DMS 273 treated with DMSO at 0.1 percent for 48 hours (cell line): ENCODE measurements around the gene CROCC.
"Not testable (repeated sequence)": the region's sequence is repeated elsewhere in the genome, so short reads cannot be mapped to it uniquely, and the experiment has no call there.

Source experiments
- DNase-seq: peaks from one replicate; lab custom pipeline; 2025; lab: John Stamatoyannopoulos, UW

Gene CROCC

DNA sequence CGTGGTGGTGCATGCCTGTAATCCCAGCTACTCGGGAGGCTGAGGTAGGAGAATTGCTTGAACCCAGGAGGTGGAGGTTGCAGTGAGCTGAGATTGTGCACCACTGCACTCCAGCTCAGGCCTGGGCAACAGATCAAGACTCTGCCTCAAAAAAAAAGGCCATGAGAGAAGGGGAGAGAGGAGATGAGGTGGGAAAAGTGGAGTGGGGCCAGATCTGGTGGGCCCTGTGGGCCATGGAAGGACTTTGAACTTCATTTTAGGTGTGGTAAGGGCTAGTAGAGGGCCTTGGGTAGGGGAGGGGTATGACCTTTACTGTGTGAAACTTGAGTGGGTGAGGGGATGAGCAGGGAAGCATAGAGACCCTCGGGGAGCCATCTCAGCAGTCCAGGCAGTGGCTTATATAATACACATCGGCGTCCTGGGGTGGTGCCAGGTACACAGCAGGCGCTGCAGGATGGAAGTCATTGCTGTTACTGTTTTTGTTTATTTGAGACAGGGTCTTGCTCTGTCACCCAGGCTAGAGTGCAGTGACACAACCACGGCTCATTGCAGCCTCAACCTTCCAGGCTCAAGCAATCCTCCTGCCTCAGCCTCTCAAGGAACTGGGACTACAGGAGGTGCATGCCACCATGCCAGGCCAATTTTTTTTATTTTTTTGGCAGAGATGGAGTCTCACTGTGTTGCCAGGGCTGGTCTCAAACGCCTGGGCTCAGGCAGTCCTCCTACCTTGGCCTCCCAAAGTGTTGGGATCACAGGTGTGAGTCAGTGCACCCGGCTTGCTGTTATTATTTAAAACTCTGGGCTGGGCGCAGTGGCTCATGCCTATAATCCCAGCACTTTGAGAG, 5.5 kb upstream of the CROCC start:
- not testable (repeated sequence) for DNase-seq

DNA sequence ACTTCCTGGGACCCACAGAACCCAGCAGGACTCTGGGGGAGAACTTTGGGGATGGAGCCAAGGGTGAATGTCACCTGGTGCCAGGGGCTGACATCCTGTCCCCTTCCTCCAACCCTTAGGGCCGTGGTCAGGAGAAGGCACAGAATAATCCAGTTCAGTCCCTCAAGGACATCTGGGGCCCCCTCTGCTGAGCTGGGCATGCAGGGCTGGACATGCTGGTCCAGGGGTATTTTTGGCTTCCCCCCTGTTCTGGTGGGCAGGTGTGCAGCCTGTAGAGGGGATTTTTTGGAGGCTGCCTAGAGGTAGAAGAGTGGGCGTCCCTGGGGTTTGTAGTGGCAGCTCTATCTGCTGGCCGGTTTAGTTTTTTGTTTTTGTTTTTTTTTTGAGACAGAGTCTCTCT, 3.4 kb upstream of the CROCC start:
- DNase-seq, result no peak

DNA sequence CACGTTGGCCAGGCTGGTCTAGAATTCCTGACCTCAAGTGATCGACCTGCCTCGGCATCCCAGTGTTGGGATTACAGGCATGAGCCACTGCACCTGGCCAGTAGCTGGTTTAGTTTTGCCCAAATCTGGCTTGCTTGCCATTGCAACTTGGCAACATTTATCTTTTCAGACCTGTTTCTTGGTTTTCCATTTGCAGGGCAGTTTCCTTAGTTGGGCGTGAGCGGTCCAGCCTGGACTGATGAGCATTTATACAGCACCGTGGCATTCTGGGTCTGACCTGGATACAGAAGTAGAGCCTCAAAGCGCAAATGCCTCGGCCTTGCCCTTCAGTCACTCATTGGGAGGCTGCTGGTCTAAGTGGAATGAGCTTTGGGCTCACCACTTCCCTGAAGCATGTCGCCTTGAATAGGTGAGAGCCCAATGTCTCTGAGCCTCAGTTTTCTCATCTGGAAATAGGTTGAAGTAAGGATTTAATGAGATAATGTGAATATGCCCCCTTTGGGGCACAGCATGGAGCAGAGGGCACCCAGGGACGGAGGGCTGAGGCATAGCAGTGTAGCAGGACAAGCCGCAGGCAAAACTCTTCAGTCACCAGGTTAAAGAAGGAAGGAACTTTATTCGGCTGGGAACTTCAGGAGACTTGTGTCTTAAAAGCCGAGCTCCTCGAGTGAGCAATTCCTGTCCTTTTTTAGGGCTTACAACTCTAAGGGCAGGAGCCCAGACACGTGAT, 2.6 kb upstream of the CROCC start:
- not testable (repeated sequence) for DNase-seq

DNA sequence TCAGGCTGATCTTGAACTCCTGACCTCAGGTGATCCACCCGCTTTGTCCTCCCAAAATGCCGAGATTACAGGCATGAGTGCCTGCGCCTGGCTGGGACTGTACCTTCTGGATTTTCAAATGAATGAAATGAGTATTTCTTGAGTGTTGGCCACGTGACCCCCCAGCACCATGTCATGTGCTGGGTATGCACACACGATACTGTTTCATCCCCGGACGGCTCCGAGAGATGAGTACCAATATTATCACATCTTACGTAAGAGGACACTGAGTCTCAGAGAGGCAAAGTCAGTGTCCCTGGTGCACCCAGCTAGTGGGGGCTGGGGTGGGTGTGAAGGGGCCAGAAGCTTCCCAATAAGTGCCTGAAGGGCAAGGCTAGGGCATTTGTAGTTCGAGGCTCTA, 780 bp upstream of the CROCC start:
- no peak for DNase-seq

DNA sequence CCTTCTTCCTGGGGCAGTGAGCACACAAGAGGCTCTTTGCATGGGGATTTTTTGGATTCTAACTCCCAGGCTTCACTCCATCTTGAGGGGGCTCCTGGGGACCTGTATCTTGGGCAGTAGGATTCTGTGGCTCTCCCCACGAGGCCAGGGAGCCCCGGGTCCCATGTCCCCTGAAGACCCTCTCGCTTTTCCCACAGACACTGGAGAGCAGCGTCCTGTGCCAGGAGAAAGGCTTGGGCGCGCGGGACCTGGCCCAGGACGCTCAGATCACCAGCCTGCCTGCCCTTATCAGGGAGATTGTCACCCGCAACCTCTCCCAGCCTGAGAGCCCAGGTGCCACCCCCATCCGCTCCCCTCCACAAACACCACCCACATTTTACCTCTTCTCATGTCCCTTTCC, 735 bp downstream of the CROCC start:
- DNase-seq, result no peak

DNA sequence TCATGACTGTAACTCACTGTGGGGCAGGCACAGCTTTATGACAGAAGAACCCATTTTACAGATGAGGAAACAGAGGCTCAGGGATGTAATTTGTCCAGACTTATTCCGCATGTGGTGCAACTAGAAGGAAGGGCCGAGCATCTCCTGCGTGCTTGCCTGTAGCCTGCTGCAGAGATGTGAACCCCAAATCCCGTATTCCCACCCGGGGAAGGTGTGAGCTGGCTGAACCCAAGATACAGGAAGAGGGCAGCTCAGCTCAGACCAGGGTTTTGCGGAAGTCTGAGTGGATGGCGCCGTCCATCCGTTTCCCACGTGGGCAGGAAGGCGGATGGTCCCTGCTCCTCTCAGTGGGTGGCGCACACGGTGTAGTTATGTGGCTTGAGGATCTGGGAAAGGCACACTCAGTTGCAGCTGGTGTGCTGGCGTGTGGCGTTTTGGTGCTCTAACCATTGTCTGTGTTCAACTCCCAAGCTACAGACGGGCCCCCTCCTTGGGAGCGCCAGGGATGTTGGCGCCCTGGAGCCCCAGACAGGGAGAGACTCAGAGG, 1.2 kb downstream of the CROCC start:
- DNase-seq, result no peak

DNA sequence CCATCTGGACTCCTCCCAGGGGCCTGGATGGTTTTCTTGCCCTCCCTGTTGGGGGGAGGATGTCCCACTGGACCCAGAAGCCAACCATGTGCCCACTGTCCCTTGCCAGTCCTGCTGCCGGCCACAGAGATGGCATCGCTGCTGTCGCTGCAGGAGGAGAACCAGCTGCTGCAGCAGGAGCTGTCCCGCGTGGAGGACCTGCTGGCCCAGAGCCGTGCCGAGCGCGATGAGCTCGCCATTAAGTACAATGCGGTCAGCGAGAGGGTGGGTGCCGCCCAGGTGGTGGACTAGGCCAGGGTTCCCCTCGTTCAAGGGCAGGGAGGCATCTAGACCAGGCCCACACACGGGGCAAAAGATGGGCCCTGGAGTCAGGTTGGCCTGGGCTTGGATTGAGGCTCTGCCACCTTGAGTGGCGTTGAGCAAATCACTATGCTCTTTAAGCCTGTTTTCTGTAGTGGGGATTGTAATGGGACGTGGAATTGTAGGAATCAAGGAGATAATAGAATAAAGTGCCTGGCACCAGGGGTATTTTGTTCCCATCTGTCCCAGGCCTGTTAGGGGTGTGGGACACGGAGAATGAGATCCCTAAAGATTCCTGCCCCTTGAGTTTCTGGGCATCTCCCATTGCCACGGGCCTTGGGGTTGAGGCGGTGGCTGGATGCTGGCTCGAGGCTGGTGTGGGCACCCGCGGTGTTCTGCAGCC, 2.6 kb downstream of the CROCC start:
- DNase-seq, result no peak

DNA sequence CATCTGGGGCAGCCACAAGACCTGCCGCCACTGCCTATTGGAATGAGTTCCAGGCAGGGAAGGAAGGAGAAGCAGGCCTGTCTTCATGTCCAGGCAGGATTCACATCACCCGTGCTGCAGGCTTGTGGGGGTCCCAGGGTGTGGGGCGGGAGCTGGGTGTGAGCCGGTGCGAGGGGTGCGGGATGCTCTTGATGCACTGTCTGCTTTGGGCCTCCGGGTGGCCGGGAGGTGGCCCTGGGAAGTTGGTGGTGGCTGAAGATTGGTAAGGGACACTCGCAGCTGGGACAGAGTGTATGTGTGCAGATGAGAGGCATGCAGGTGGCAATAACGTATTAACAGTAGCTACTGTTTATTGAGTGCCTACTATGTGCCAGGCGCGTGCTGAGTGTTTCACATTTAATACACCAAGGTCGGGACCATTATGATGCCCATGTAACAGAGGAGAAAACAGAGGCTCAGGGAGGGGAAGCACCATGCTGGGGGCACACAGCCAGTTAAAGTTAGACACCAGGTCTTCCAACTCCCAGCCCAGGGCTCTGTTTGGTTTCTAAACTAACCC, 3.3 kb downstream of the CROCC start:
- DNase-seq, result no peak

DNA sequence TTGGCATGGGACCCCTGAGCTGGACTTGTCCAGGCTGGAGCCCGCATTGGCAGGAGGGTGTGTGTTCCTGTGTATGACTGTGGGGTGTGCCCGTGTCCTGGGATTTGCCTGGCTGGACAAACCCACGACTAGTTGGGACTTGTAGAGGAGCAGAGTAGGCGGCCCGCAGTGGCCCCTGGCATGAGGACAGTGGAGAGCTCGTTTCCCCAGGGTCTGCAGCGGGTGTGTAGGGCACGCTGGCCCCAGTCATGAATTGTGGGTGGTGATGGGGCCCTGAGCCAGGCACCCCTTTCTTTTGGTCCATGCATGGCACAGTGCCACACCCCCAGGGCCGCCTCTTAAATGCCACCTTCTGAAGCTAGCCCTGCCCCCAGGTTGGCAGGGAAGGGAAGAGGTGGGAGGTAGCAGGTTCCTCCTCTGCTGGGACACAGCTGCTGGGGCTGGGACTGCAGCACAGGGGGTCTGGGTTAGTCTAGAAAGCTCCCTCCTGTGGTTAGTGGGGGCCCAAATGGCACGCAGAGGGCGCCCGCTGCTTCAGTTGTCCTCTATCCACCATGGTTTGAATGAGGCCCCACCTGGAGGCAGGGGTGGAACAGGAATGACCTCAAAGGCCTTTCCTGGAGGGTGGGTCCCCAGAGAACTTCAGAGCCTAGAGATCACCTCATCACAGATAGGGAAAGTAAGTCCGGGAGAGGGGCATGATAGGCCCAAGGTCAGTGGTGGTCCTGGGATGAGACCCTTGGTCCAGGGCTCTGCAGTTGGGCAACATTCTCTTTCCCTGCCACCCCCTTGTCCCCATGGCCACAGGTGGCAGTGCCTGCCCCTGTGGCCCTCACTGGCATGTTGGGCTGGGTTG, 4.1 kb downstream of the CROCC start:
- DNase-seq, result no peak

DNA sequence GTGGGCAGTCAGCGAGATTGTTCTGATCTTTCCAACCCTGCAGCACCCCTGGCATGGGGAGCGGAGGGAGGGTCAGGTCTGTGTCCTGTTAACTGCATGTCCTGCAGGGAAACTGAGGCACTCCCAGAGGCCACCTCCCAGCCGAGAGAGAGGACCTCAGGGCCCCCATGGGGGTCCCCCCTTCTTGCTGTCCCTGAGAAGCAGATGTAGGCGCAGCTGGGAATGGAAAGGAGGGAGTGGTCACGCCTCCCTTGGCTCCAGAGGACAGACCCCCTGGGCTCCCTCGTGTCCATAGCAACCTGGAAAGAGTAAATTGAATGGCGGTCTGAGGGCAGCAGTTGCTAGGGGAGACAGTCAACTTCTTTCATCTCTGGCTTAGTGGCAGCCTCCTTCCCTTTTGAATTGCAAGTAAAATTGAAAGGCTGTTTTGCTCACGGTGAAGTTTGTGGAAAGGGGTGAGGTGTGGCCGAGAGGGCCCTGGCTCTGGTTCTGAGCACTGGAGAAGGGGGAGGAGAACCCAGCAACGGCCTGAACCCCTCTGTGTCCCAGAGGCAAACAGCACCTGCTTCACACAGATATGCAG, 4.9 kb downstream of the CROCC start:
- DNase-seq, result no peak

DNA sequence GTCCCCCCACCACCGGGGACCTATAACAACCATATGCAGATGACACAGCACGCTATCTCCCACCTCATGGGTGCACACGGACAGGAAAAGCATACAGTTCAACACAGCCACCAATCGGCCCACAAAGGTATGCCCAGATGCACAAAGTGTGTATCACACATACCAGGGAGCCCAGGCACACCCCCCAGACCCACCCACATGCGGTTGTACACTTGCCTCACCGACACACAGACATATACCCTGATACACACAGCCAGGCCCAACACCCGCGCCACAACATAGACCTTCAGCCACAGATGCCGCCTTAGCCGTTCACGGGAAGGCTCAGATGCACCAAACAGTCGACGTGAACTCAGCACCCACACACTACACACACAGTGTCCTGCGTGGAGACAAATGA, 5.5 kb downstream of the CROCC start:
- DNase-seq, result no peak

DNA sequence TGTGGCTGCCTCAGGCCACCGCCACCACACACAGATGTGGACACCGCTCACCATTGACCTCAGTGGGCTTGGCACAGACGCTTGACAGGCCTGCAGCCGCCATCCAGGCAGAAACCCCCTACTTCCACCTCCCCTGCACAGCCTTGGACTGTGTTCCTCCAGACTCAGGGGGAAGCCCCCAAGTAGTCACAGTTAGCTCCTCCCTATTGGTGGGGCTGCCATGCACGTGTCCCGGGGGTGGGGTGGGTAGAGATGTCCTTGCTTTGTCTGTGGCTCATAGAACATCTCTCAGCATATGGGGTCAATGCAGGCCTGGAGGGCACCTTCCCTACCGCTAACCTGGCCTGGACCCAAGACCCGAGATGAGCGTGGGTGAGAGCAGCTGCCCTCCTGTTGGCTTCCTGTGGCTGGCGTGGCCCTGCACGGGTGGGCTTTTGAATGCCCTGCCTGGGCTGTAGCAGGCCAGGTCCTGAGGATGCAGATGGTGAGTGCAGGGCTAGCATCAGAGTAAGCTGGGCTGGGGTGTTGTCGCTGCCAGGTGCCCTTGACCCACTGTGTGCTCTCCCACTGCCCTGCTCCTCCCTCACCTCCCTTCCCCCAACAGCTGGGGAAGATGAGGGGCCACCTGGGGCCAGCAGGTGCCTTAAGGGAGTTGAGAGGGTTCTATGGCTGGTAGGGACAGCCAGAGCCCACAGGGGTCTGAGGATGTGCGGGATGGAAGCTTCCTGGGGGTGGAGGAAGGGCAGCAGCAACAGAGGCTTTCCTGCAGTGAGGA, 6.2 kb downstream of the CROCC start:
- no peak for DNase-seq

DNA sequence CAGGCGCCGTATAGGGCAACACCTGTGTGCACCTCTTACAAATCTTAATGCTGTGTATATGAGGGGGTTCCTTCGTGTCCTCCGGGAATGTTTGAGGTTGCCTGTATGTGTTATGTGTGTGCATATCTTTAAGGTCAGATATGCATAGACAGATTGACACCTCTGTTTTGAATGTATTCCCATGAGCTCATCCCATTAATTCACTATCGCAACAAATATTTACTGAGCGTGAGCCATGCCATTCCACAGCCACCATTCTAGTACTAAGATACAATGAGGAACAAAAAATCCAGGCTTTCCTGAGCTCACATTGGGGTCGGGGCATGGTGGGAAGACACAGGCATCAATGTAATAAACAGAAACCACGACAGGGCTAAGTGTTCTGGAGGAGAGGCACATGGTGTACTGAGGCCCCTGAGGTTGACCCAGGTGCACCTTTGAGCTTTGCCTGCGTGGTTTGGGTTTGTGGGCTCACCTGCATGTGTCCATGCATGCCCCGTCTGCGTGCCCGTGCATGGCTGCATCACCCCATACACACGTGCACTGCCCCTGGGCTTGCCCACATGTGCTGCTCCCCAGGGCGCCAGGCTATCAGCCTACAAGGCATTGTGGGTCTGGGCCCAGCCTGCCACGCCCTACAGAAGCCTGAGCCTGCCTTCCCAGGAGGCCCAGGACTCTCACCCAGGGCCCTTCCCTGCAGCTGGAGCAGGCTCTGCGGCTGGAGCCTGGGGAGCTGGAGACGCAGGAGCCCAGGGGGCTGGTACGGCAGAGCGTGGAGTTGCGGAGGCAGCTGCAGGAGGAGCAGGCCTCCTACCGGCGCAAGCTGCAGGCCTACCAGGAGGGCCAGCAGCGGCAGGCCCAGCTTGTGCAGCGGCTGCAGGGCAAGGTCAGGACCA, 7.7 kb downstream of the CROCC start:
- DNase-seq, result not testable (repeated sequence)

DNA sequence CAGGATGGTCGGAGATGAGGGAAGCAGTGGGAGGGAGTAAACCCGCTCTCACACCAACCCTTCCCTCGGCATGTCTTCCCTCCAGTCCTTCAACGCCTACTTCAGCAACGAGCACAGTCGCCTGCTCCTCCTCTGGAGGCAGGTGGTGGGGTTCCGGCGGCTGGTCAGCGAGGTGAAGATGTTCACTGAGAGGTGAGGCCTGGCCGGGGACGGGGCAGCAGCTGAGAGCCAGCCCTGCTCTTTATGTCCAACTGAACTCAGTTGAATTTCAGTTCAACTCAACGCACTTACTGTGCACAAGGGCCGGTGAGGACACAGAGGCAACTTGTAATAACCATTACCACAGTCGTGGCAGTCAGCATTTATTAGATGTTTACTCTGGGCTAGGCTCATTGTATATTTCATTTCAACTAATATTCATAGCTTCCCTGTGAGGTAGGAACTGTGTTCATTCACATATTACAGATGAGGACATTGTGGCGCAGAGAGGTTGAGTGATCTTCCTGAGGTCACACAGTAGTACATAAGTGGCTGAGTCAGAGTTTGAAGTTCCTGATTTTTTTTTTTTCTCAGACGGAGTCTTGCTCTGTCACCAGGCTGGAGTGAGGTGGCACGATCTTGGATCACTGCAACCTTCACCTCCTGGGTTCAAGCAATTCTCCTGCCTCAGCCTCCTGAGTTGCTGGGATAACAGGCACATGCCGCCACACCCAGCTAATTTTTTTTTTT, 9.6 kb downstream of the CROCC start:
- not testable (repeated sequence) for DNase-seq

DNA sequence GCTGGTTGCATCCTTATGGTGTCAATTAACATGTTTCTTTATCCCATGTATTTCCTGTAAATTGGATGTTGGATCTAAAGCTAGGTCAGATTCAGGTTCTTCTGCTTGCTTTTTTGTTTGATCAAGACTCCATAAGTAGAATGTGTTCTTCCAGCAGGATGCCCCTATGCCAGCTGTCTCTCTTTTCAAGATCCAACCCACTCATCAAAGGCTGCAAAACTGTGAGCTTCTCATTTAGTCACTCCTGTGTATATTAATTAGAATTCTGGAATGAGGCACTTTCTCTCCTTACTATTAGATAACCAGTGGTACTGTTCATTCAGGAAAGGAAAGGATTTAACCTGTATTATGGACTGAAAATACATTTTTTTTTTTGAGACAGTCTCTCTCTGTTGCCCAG, 12.2 kb downstream of the CROCC start:
- DNase-seq, result not testable (repeated sequence)

DNA sequence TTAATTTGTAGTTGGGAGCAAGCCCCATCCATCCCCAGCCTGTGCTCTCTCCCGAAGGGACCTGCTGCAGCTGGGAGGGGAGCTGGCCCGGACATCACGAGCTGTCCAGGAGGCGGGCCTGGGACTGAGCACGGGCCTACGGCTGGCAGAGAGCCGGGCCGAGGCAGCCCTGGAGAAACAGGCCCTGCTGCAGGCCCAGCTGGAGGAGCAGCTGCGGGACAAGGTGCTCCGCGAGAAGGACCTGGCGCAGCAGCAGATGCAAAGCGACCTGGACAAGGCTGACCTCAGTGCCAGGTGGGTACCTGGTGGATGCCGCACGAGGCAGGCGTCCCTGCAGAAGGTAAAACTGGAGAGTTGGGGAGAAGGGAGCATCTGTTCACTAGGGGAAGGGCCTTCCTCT, 14.8 kb downstream of the CROCC start:
- not testable (repeated sequence) for DNase-seq

DNA sequence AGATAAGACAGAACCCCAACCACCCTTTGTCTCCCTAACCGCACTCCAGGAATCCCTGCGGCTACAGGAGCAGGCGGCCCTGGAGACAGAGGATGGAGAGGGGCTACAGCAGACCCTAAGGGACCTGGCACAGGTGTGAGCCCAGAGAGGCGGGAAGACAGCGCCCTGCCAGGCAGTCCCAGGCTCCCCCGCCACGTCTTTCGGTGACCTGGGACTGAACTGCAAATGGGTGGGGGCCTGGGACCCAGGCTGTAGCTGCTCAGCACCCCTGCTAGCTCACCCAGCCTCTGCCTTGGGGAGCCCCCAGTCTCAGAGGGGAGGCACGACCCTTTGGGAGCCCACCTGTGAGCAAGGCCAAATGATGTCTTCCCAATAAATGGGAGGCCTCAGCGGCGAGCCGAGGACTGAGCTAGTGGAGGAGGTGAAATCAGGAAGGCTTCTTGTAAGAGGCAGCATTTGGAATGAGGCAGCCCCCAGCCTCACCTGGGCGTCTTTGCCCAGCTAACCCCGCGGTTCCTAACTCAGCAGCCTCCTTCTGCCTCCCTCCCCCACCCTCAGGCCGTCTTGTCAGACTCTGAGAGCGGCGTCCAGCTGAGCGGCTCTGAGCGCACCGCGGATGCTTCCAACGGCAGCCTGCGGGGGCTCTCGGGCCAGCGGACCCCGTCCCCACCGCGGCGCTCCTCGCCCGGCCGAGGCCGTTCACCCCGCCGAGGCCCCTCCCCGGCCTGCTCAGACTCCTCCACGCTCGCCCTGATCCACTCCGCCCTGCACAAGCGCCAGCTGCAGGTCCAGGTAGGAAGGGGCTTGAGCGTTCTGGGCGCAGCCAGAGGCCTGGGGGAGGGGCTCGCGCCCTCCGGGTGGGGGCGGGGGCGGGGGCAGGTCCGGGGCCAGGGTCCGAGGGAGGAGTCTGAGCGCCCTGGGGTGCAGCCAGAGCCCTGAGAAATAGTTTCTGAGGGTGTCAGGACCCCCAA, 16.9 kb downstream of the CROCC start:
- no peak for DNase-seq
